GM21381 (cell line): Measurements from ENCODE around the gene ZNF350.
"Not testable (repeated sequence)": the region's sequence is repeated elsewhere in the genome, so short reads cannot be mapped to it uniquely, and the experiment has no call there.

ENCODE experiments used
- ATAC-seq: cut with Tn5 transposase; IDR thresholded peaks from one replicate; pipeline ENCODE4 v1.9.1; 2021; ENCODE audit warnings: mild to moderate bottlenecking, moderate library complexity; ENCODE audit not compliant: unreplicated experiment

ZNF350 gene

GRCh38 chr19:51975787-51976186, 10.9 kb downstream of the ZNF350 start:
- ATAC-seq: not testable (repeated sequence)

- no peak for ATAC-seq
These were observed 15.0 kb downstream of the ZNF350 start for GRCh38 chr19:51971624-51972023.

GRCh38 chr19:51970718-51971117, 15.9 kb downstream of the ZNF350 start:
- no peak for ATAC-seq

GRCh38 chr19:51965583-51965982, 21.1 kb downstream of the ZNF350 start:
- ATAC-seq: no peak

GRCh38 chr19:51960621-51961233, 25.9 kb downstream of the ZNF350 start:
- ATAC-seq: not testable (repeated sequence)

GRCh38 chr19:51959791-51960190, 26.8 kb downstream of the ZNF350 start:
- no peak for ATAC-seq

- not testable (repeated sequence) for ATAC-seq
These were observed 28.8 kb downstream of the ZNF350 start for GRCh38 chr19:51957846-51958245.

- no peak for ATAC-seq
These were observed 37.7 kb downstream of the ZNF350 start for GRCh38 chr19:51948975-51949374.

GRCh38 chr19:51946602-51947001, 40.0 kb downstream of the ZNF350 start:
- ATAC-seq: no peak

GRCh38 chr19:51944798-51945552, 41.7 kb downstream of the ZNF350 start:
- ATAC-seq: no peak

GRCh38 chr19:51938936-51939335, 47.7 kb downstream of the ZNF350 start:
- ATAC-seq: no peak

GRCh38 chr19:51931921-51932320, 54.7 kb downstream of the ZNF350 start:
- ATAC-seq: no peak

- no peak for ATAC-seq
These were observed 58.8 kb downstream of the ZNF350 start for GRCh38 chr19:51927859-51928258.

- ATAC-seq: peak; percentile 82
These were observed 59.6 kb downstream of the ZNF350 start, which contains the start of gene ZNF613 for GRCh38 chr19:51926784-51927741. TSS of gene ZNF613 (plus strand) at chr19:51927472. CDS start at chr19:51936221, 8,749 bp downstream.

GRCh38 chr19:51926426-51926783, 60.2 kb downstream of the ZNF350 start:
- no peak for ATAC-seq

- ATAC-seq: no peak
These were observed 64.7 kb downstream of the ZNF350 start for GRCh38 chr19:51921949-51922348.

- ATAC-seq: no peak
These were observed 67.0 kb downstream of the ZNF350 start for GRCh38 chr19:51919606-51920005.

GRCh38 chr19:51916167-51916566, 70.5 kb downstream of the ZNF350 start:
- no peak for ATAC-seq

GRCh38 chr19:51915324-51915867, 71.2 kb downstream of the ZNF350 start:
- ATAC-seq: no peak
